ENCODE measurements around the gene CCDC57.

Gene CCDC57

GRCh38 chr17:82246365-82247181, 33.9 kb upstream of the CCDC57 start:
- ATAC-seq = no peak
- DNase-seq = no peak

GRCh38 chr17:82246040-82246364, 33.4 kb upstream of the CCDC57 start:
- DNase-seq = no peak

GRCh38 chr17:82245134-82246039, 32.7 kb upstream of the CCDC57 start:
- DNase-seq (no peak), ATAC-seq (no peak)

More at GRCh38 chr17:82246040-82246364, 33.4 kb upstream of the CCDC57 start:
- ATAC-seq = no peak

GRCh38 chr17:82244413-82245133, 31.9 kb upstream of the CCDC57 start:
- DNase-seq (no peak), ATAC-seq (no peak)

GRCh38 chr17:82243648-82244412, 31.2 kb upstream of the CCDC57 start:
- DNase-seq = no peak
- ATAC-seq = no peak

- no peak for ATAC-seq
- no peak for DNase-seq
Measured at GRCh38 chr17:82242977-82243647, 30.5 kb upstream of the CCDC57 start.

GRCh38 chr17:82242698-82242976, 30.0 kb upstream of the CCDC57 start:
- ATAC-seq (no peak), DNase-seq (no peak)

GRCh38 chr17:82241926-82242697, 29.5 kb upstream of the CCDC57 start:
- DNase-seq (no peak), ATAC-seq (peak; percentile 8)

- ATAC-seq (peak; percentile 50), DNase-seq (peak; percentile 71)
Measured at GRCh38 chr17:82241183-82241925, 28.7 kb upstream of the CCDC57 start.

- no peak for DNase-seq
- no peak for ATAC-seq
Measured at GRCh38 chr17:82240506-82241182, 28.0 kb upstream of the CCDC57 start.

GRCh38 chr17:82239926-82240505, 27.4 kb upstream of the CCDC57 start:
- no peak for ATAC-seq

GRCh38 chr17:82239401-82239925, 26.8 kb upstream of the CCDC57 start:
- DNase-seq = no peak

More at GRCh38 chr17:82239926-82240505, 27.4 kb upstream of the CCDC57 start:
- DNase-seq = no peak

GRCh38 chr17:82238472-82239201, 26.0 kb upstream of the CCDC57 start:
- ATAC-seq = peak; percentile 67
- peak; percentile 76 for DNase-seq

More at GRCh38 chr17:82239401-82239925, 26.8 kb upstream of the CCDC57 start:
- no peak for ATAC-seq

- no peak for DNase-seq
- no peak for ATAC-seq
Measured at GRCh38 chr17:82237746-82238471, 25.3 kb upstream of the CCDC57 start.

GRCh38 chr17:82237083-82237745, 24.6 kb upstream of the CCDC57 start:
- ATAC-seq (no peak), DNase-seq (no peak)

- ATAC-seq (peak; percentile 9), DNase-seq (peak; percentile 75)
Measured at GRCh38 chr17:82236142-82236971, 23.7 kb upstream of the CCDC57 start.
